CD4-positive, alpha-beta T cell treated with Interleukin-10 for 1 hour (primary cell): ENCODE data around the gene EBPL.
"Not testable (repeated sequence)": the region's sequence is repeated elsewhere in the genome, so short reads cannot be mapped to it uniquely, and the experiment has no call there.

ENCODE experiments used
- DNase-seq: peaks from one replicate; pipeline ENCODE4 v3.0.0-alpha.2; 2020

EBPL gene

DNA sequence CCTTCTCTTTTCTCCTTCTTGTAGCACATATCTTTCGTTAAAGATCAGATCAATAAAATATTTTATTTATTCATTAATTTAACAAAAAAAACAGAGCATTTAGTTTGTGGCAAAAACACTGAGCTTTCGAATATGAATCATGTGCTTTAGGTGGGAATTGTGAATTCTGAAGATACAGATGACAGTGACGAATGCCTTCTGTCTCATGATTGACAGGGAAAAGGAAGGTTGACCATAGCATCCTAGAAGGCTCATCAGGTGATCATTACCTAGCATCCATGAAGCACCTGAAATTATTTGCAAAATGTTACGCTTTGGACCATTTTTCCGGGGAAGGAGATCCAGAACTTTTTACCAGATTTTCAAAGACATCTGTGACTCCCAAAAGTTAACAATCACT lies 59.1 kb downstream of the EBPL start:
- DNase-seq = no peak

DNA sequence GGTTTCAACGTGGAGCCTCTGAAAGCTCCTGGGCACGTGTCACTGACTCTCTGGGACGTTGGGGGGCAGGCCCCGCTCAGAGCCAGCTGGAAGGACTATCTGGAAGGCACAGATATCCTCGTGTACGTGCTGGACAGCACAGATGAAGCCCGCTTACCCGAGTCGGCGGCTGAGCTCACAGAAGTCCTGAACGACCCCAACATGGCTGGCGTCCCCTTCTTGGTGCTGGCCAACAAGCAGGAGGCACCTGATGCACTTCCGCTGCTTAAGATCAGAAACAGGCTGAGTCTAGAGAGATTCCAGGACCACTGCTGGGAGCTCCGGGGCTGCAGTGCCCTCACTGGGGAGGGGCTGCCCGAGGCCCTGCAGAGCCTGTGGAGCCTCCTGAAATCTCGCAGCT lies 60.7 kb downstream of the EBPL start:
- DNase-seq = no peak

DNA sequence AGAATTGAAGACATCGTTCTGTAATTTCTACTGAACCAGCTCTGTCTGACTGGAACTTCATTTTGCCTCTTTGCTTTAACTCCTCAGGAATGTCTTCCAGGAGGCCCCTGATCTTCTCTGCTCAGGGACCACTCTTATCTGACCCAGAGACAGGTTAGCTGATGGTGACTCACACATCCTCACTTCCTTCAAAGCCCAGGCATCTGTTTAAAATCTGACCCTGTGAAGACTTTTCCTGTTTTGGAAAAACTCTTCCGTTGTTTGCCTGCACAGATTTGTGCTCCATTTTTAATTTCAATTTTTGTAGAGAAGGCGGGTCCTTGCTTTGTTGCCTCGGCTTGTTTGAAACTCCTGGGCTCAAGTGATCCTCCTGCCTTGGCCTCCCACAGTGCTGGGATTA lies 61.3 kb downstream of the EBPL start:
- DNase-seq = no peak

DNA sequence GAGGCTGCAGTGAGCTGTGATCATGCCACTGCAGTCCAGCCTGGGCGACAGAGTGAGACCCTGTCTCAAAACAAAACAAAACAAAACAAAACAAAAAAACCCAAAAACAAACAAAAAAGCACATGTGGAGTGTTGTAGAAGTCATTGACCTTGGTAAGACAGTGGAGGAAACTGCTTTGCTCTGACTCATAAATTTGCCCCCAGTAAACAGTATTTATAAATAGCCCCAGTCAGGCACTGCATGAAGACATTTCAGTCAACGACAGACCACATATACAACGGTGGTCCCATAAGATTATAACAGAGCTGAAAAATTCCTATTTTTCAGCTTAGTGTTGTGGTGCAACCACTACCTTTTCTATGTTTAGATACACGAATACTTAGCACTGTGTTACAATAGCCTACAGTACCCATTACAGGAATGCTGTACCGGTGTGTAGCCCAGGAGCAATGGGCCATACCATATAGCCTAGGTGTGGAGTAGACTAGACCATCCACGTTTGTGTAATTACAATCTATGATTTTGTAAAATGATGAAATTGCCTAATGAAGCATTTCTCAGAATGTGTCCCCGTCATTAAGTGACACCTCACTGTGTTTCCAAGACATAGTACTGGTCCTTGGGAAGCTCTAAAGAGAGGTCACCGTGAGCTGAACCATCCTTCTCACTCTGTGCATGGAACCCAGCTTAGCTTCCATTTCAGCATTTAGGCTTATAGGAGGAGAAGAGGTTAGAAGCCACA lies 61.9 kb downstream of the EBPL start:
- no peak for DNase-seq

DNA sequence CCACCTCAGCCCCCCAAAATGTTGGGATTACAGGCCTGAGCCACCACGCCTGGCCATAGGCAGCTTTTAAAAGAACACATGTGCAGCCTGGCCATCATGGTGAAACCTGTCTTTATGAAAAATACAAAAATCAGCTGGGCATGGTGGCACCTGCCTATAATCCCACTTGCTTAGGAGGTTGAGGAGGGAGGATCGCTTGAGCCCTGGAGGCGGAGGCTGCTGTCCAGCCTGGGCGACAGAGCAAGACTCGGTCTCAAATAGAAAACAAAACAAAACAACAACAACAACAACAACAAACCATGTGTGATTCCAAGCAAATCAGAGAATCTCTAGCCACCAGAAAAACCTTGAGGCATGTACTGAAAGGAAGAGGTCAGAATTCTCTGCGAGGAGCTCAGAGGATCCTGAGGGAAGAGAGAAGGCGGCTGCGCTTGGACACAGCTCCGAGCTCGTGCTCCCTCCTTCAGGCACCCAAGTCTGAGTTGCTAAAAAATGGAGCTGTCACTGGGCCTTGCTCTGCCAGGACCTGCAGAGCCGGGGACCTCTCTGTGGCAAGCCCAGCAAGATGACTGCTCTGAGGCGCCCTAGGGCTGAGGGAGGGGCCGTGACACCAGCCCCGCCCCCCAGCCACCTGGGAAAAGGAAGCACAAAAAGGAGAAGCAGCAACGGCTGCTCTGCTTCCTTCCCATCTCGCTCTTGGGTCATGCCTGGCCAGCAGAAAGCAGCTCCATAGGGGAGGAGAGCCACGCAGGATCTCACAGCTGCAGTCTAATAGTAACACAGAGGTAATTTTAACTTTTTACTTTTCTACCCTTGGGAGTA lies 63.2 kb downstream of the EBPL start, which contains the start of gene ARL11:
Gene ARL11 (plus strand): TSS at position 677 of the 822 bp plus-strand sequence. CDS start 1,941 bp downstream, outside the sequence.
- DNase-seq = peak; percentile 34

DNA sequence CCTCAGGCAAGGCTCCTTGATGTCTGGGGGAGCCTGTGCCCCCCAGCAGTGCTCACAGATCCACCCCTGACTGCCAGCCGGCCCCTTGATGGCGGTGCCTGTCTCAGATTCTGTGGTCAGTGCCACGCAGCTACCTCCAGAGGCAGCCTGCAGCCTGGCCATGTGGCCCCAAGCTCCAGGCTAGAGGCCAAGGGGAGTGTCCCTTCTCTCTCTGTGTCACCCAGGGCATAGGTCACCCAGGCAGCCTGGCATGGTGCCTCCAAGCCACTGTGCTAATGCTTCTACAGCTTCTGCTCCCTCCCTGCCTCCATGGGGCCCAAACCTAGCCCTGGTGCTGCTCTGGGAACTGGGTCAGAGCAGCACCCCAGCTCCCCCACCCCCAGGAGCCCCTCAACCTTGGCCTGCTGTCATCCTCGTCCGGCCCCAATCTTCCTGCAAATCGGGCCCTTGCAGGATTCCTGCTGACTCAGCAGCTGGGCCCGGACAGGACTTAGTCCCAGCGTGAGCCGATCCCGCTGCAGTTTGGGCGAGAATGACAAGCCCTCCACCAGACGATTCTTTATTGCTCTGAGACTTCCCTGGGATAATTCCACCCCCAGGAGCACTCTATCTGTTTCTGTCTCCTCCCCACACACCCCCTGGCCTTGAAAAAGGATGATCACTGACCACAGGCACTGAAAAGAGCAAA lies 65.8 kb downstream of the EBPL start:
- DNase-seq = no peak

DNA sequence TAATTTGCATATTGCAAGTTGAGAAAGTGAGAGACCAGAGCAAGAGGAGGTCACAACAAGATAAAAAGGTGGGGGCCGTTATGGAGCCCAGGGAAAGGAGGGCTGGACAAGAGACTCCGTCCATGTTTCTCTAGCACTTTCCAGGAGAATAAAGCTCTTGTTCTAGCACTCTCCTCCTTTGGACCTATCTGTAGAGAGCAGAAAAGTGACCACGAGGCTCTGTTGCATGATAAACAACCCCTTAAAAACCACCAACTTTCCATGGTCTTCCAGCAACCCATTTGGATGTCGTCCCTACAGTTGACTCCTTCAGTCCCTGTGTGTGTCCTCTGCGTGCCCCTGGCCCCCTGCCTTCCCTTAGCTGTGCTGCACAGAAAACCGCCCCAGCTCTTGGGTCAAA lies 67.1 kb downstream of the EBPL start:
- no peak for DNase-seq

DNA sequence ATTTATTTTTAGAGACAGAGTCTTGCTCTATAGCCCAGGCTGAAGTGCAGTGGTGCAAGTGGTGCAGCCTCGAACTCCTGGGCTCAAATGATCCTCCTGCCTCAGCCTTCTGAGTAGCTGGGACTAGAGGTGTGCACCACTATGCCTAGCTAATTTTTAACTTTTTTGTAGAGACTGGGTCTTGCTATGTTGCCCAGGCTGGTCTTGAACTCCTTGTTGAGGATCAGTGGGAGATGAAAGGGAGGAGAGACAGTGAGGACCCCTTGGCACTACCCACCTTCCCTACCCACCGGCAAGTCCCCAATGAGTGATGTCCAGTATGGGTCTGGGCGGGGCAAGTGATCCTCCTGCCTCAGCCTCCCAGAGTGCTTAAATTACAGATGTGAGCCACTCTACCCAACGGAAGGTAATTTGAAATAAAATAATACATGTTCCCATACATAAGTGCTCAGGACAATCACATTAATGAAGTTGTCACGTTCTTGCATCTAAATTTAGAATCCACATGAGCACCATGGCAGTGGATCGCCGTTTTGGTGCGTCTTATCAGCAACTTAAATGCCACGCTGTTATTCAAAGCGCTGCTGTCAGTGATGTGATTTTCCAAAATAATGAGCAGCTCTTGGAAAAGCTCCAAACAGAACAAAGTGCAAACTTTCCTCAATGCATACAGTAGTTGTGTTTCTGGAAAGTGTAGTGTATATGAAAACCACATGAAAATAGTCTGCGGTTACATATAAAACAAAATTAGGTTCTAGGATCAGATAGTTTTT lies 68.9 kb downstream of the EBPL start:
- no peak for DNase-seq

DNA sequence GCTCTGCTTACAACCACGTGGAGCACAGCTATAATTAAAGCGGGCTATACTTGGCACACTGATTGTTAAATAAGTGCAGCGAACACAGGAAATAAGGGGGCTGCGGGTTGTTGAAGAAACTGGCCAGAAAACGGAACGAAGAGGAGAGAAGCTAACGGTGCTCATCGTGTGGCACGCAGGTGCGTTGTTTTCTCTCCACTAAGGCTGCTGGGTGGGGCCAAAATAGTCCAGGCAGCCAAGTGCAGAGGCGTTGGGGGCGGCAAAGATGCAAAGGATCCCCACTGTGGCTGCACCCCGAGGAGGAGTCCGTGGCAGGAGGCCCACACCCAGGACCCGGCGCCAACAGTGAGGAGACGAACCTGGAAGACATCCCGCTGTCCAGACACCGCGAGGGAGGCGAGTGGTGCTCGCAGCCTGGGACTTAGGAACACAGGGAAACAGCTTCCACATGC lies 71.1 kb downstream of the EBPL start:
- DNase-seq = no peak

DNA sequence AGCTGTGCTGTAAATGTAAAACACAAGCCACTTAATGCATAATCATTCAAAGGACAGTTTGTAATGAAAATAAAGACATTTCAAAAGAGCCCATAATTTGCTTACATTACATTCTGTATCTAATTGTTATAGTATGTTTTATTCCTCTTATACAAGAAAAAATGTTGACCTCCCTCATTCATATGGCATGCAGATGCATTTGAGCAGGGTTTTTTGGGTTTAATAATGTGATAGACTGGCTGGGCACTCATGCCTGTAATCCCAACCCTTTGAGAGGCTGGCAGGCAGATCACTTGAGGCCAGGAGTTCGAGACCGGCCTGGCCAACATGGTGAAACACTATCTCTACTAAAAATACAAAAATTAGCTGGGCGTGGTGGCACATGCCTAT lies 74.6 kb downstream of the EBPL start:
- no peak for DNase-seq

DNA sequence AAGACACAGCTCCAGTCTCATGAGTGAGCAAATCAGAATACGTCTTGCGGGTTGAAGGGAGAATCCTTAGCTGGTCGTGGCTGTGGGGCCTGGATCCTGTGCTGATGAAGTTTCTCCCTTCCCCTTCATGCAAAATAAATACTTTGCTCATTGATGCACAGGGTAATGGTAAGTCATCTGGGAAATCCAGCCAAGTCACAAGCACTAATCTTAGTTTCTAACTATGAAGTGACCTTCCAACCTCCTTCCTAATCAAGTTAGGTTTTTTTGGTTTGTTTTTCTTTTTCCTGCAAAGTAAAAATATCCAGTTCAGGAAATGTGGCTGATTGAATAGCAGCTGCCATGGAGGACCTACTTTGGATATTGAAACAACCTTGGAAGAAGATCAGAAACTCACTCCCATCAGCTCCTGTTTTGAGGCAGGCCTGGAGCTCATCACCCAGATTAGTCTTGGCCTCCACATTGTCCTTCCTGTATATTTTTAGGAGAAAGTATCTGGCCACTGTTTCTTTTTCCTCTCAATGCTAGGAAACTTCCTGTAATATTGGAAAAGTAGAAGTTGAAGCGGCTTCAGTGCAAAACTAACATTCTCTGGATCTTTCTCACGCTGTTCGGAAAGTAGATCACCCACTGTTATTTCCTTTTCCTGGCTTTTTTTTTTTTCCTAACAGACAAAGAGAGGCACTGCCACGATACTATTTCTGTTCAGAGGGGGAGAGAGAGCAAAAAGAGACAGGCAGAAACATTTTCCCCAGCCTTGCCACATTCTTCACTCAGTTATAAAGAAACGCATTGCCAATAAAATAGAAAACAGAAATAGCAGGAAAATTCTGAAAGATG lies 75.2 kb downstream of the EBPL start:
- no peak for DNase-seq

DNA sequence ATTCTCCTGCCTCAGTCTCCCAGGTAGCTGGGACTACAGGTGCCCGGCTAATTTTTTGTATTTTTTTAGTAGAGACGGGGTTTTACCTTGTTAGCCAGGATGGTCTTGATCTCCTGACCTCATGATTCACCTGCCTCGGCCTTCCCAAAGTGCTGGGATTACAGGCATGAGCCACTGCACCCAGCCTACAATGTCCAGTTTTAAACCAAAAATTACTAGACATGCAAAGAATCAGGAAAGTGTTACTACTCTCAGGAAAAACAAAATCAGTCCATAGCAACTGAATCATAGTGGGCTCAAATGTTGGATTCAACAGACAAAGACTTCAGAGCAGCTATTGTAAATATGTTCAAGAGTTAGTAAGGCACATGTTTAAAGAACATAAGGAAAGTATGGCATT lies 79.2 kb downstream of the EBPL start:
- not testable (repeated sequence) for DNase-seq
